Neural cell (in vitro differentiated cells): Measurements from ENCODE around the gene SURF6. TPM values are rescaled to one million over a fixed set of nuclear protein-coding genes. Genes with fewer than 3 reads are reported as not detected.
"Not testable (repeated sequence)": the region's sequence is repeated elsewhere in the genome, so short reads cannot be mapped to it uniquely, and the experiment has no call there.

Experiments
- H2AFZ ChIP-seq: fragments of 200-600, 300-800 bp; sonication (generic), shearing (Covaris generic); 2 replicates; pipeline ENCODE4 v1.6.0; 2014; ENCODE audit warnings: low read depth, mild to moderate bottlenecking, antibody characterized with exemption, low read length, moderate library complexity
- H3F3A ChIP-seq: fragments of 200-600 bp; shearing (Covaris generic); 2 replicates; pipeline ENCODE4 v1.6.1; 2016; ENCODE audit warnings: mild to moderate bottlenecking, moderate library complexity, mixed read lengths, antibody characterized with exemption, low read length; ENCODE audit not compliant: insufficient read depth, poor library complexity, severe bottlenecking
- H3K27ac ChIP-seq: fragments of 200-600, 300-800 bp; sonication (generic), shearing (Covaris generic); 2 replicates; pipeline ENCODE4 v1.5.1; 2014; ENCODE audit warnings: mild to moderate bottlenecking, low read length, moderate library complexity
- H3K27me3 ChIP-seq: fragments of 300-800, 200-600 bp; sonication (generic), shearing (Covaris generic); 2 replicates; pipeline ENCODE4 v1.6.0; 2014; ENCODE audit warnings: mild to moderate bottlenecking, low read depth, low read length, moderate library complexity; ENCODE audit not compliant: insufficient read depth
- H3K36me3 ChIP-seq: fragments of 300-800, 200-600 bp; sonication (generic), shearing (Covaris generic); 2 replicates; pipeline ENCODE4 v1.5.1; 2014; ENCODE audit warnings: mild to moderate bottlenecking, antibody characterized with exemption, low read length, moderate library complexity; ENCODE audit not compliant: insufficient read depth
- H3K4me2 ChIP-seq: fragments of 300-800, 200-600 bp; sonication (generic), shearing (Covaris generic); 2 replicates; pipeline ENCODE4 v1.6.0; 2014; ENCODE audit warnings: mild to moderate bottlenecking, low read length
- H3K4me3 ChIP-seq: fragments of 300-800, 200-600 bp; sonication (generic), shearing (Covaris generic); 2 replicates; pipeline ENCODE4 v1.5.1; 2014; ENCODE audit warnings: mild to moderate bottlenecking, low read length, moderate library complexity
- H3K79me2 ChIP-seq: fragments of 200-600 bp; shearing (Covaris generic); replicated peaks from 2 replicates; pipeline ENCODE4 v1.6.0; 2014; ENCODE audit warnings: mild to moderate bottlenecking, low read length, moderate library complexity; ENCODE audit not compliant: insufficient read depth
- H3K9ac ChIP-seq: fragments of 300-800, 200-600 bp; sonication (generic), shearing (Covaris generic); 2 replicates; pipeline ENCODE4 v1.6.1; 2016; ENCODE audit warnings: mild to moderate bottlenecking, low read length, mixed read lengths
- H3K9me2 ChIP-seq: fragments of 200-600 bp; shearing (Covaris generic); 2 replicates; pipeline ENCODE4 v1.6.1; 2016; ENCODE audit warnings: mild to moderate bottlenecking, low read length, mixed read lengths; ENCODE audit not compliant: insufficient read depth
- H3K9me3 ChIP-seq: fragments of 200-600, 300-800 bp; sonication (generic), shearing (Covaris generic); 2 replicates; pipeline ENCODE4 v1.6.1; 2016; ENCODE audit warnings: mild to moderate bottlenecking, mixed run types, low read length, moderate library complexity, mixed read lengths
- H4K20me1 ChIP-seq: fragments of 200-600 bp; shearing (Covaris generic); 2 replicates; pipeline ENCODE4 v1.6.1; 2016; ENCODE audit warnings: mild to moderate bottlenecking, mixed run types; ENCODE audit not compliant: insufficient read depth
- EP300 ChIP-seq: fragments of 450-650 bp; conservative IDR thresholded peaks from 2 replicates; pipeline ENCODE4 v1.6.1; 2014; ENCODE audit warnings: antibody characterized with exemption, mild to moderate bottlenecking, moderate library complexity; ENCODE audit not compliant: poor library complexity, severe bottlenecking
- EZH2 ChIP-seq: fragments of 200-600, 300-800 bp; shearing (Covaris generic), sonication (generic); IDR thresholded peaks from 2 replicates; pipeline ENCODE4 v1.6.1; 2014; ENCODE audit warnings: antibody characterized with exemption, low read length, borderline replicate concordance, mild to moderate bottlenecking; ENCODE audit not compliant: insufficient read depth, poor library complexity, severe bottlenecking
- MXI1 ChIP-seq: fragments of 450-650 bp; conservative IDR thresholded peaks from 2 replicates; pipeline ENCODE4 v1.6.1; 2014; ENCODE audit warnings: antibody characterized with exemption, mild to moderate bottlenecking; ENCODE audit not compliant: poor library complexity, severe bottlenecking
- POLR2AphosphoS5 ChIP-seq: IDR thresholded peaks from 2 replicates; pipeline ENCODE4 v1.6.1; 2012
- RAD21 ChIP-seq: fragments of 450-650 bp; conservative IDR thresholded peaks from 2 replicates; pipeline ENCODE4 v1.6.1; 2014; ENCODE audit warnings: antibody characterized with exemption, mild to moderate bottlenecking, moderate library complexity
- SMC3 ChIP-seq: fragments of 450-650 bp; conservative IDR thresholded peaks from 2 replicates; pipeline ENCODE4 v1.6.1; 2014; ENCODE audit warnings: antibody characterized with exemption, mild to moderate bottlenecking, moderate library complexity; ENCODE audit not compliant: poor library complexity
- TAF1 ChIP-seq: IDR thresholded peaks from 2 replicates; pipeline ENCODE4 v1.6.1; 2012; ENCODE audit warnings: low read depth
- polyA plus RNA-seq: library from polyadenylated mRNA; depleted of rRNA; stranded (reverse); fragments of >200 nt; gene quantifications from 2 replicates; pipeline ENCODE4 v1.2.3, GENCODE V29; 2014
- TF ChIP-seq, protein P1 (sequence below): IDR thresholded peaks from 2 replicates; pipeline ENCODE4 v1.6.1; 2012; ENCODE audit warnings: borderline replicate concordance
- TF ChIP-seq, protein P2 (sequence below): fragments of 450-650 bp; IDR thresholded peaks from 2 replicates; pipeline ENCODE4 v1.5.1; 2014; ENCODE audit warnings: antibody characterized with exemption, mild to moderate bottlenecking, moderate library complexity; ENCODE audit not compliant: poor library complexity, severe bottlenecking

SURF6 gene
- polyA plus RNA-seq, 1 donor from 2014 or later, result 20.7 TPM

DNA sequence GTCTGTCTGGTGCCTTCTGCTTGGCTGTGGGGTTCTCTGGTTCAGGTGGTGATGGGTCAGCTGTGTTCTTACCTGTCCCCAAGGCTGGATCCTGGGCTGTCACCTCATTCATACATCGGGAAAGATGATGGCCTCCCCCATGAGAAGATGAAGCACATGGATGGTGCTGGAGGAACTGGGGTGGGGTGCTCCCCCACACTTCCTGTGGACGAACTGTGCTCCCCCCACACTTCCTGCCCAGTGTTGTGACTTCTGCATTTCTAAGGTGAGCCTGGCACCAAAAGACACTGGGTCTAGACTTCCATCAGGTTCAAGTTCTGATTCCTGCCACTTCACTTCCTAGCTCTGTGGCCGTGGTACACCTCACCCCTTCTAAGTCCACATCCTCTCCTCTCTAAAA is 4.3 kb upstream of the SURF6 start:
- Histone ChIP-seq H3K9ac (no peak overlapping the region), H3K27ac (no peak overlapping the region), H3F3A (no peaks in the 10 kb centered on the region), H3K4me3 (no peak overlapping the region), H3K4me2 (no peak overlapping the region), H4K20me1 (no peaks in the 10 kb centered on the region), H3K9me3 (no peaks in the 10 kb centered on the region), H3K9me2 (no peaks in the 10 kb centered on the region), H3K36me3 (no peaks in the 10 kb centered on the region), H3K79me2 (peaks cover 4% of the 10 kb centered on the region), H3K27me3 (no peaks in the 10 kb centered on the region), H2AFZ (no peak overlapping the region)
- TF ChIP-seq EP300 (no peak), TAF1 (no peak), SMC3 (no peak), MXI1 (no peak), POLR2AphosphoS5 (no peak), RAD21 (no peak), EZH2 (no peak)
- TF ChIP-seq, protein P1, sequence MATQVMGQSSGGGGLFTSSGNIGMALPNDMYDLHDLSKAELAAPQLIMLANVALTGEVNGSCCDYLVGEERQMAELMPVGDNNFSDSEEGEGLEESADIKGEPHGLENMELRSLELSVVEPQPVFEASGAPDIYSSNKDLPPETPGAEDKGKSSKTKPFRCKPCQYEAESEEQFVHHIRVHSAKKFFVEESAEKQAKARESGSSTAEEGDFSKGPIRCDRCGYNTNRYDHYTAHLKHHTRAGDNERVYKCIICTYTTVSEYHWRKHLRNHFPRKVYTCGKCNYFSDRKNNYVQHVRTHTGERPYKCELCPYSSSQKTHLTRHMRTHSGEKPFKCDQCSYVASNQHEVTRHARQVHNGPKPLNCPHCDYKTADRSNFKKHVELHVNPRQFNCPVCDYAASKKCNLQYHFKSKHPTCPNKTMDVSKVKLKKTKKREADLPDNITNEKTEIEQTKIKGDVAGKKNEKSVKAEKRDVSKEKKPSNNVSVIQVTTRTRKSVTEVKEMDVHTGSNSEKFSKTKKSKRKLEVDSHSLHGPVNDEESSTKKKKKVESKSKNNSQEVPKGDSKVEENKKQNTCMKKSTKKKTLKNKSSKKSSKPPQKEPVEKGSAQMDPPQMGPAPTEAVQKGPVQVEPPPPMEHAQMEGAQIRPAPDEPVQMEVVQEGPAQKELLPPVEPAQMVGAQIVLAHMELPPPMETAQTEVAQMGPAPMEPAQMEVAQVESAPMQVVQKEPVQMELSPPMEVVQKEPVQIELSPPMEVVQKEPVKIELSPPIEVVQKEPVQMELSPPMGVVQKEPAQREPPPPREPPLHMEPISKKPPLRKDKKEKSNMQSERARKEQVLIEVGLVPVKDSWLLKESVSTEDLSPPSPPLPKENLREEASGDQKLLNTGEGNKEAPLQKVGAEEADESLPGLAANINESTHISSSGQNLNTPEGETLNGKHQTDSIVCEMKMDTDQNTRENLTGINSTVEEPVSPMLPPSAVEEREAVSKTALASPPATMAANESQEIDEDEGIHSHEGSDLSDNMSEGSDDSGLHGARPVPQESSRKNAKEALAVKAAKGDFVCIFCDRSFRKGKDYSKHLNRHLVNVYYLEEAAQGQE, result no peak
- TF ChIP-seq, protein P2, sequence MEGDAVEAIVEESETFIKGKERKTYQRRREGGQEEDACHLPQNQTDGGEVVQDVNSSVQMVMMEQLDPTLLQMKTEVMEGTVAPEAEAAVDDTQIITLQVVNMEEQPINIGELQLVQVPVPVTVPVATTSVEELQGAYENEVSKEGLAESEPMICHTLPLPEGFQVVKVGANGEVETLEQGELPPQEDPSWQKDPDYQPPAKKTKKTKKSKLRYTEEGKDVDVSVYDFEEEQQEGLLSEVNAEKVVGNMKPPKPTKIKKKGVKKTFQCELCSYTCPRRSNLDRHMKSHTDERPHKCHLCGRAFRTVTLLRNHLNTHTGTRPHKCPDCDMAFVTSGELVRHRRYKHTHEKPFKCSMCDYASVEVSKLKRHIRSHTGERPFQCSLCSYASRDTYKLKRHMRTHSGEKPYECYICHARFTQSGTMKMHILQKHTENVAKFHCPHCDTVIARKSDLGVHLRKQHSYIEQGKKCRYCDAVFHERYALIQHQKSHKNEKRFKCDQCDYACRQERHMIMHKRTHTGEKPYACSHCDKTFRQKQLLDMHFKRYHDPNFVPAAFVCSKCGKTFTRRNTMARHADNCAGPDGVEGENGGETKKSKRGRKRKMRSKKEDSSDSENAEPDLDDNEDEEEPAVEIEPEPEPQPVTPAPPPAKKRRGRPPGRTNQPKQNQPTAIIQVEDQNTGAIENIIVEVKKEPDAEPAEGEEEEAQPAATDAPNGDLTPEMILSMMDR, result no peak

GRCh38 chr9:133339641-133340040 is 3.7 kb upstream of the SURF6 start:
- H3K27ac ChIP-seq, result no peak overlapping the region
- no peaks in the 10 kb centered on the region for H3K36me3 ChIP-seq
- no peaks in the 10 kb centered on the region for H3K27me3 ChIP-seq
- no peaks in the 10 kb centered on the region for H3K9me2 ChIP-seq
- TF ChIP-seq RAD21, result no peak
- TF ChIP-seq, protein P2, result no peak
- TF ChIP-seq POLR2AphosphoS5, result no peak
- TF ChIP-seq, protein P1, result no peak
- TF ChIP-seq SMC3, result no peak
- TF ChIP-seq TAF1, result no peak
- TF ChIP-seq MXI1, result no peak
- no peak for TF ChIP-seq EP300
- H2AFZ ChIP-seq, result no peak overlapping the region
- no peak overlapping the region for H3K4me2 ChIP-seq
- no peaks in the 10 kb centered on the region for H4K20me1 ChIP-seq
- H3F3A ChIP-seq, result no peaks in the 10 kb centered on the region
- H3K9me3 ChIP-seq, result no peaks in the 10 kb centered on the region
- no peak overlapping the region for H3K4me3 ChIP-seq
- no peak overlapping the region for H3K9ac ChIP-seq
- H3K79me2 ChIP-seq, result peaks cover 10% of the 10 kb centered on the region

- peak overlapping the region; percentile 64 for H3K4me2 ChIP-seq
Measured at GRCh38 chr9:133334888-133335287, 1.1 kb downstream of the SURF6 start.

More at GRCh38 chr9:133334888-133335287, 1.1 kb downstream of the SURF6 start:
- peak overlapping the region; percentile 71 for H3K9ac ChIP-seq
- H2AFZ ChIP-seq, H3K27me3 ChIP-seq, H3K27ac ChIP-seq, H4K20me1 ChIP-seq, H3K9me2 ChIP-seq, H3K36me3 ChIP-seq, H3K9me3 ChIP-seq, H3F3A ChIP-seq: not testable (repeated sequence)
- peak overlapping the region; percentile 90 for H3K4me3 ChIP-seq
- H3K79me2 ChIP-seq, result peaks cover 14% of the 10 kb centered on the region
